Panc1 (cell line): ENCODE measurements around the gene TIE1. TPM values are rescaled to one million over a fixed set of nuclear protein-coding genes. Genes with fewer than 3 reads are reported as not detected.

ENCODE experiments used
- ATAC-seq: fragments of 200-7000 bp; cut with Tn5 transposase; 2 replicates; pipeline ENCODE4 v1.9.1; 2020; ENCODE audit warnings: mild to moderate bottlenecking, moderate library complexity
- BruUV-seq: library from RNA; stranded (reverse); fragments of 400-500 nt; replicated peaks from 2 replicates; lab custom pipeline; 2021; lab: Mats Ljungman, UMichigan
- CTCF ChIA-PET: fragments of 300-600 bp; sonication (Branson Sonifier 250); formaldehyde crosslinking; loops from one replicate; lab custom pipeline; 2022; ENCODE audit warnings: antibody characterized with exemption; lab: Charles Lee
- POLR2A ChIA-PET: fragments of 300-600 bp; sonication (Branson Sonifier 250); formaldehyde crosslinking; loops from one replicate; lab custom pipeline; 2022; ENCODE audit warnings: antibody characterized with exemption; lab: Charles Lee
- DNase-seq: peaks from one replicate; pipeline ENCODE4 v3.0.0-alpha.2; 2010; ENCODE audit warnings: low read depth, low spot score
- H3K27ac ChIP-seq: 2 replicates; pipeline ENCODE4 v1.5.1; 2011; ENCODE audit warnings: mild to moderate bottlenecking, low read length, inconsistent platforms
- H3K27me3 ChIP-seq: fragments of 200-500 bp; sonication (Bioruptor generic); 2 replicates; pipeline ENCODE4 v1.6.0; 2014; ENCODE audit warnings: low read length, inconsistent platforms; ENCODE audit not compliant: control insufficient read depth, insufficient read depth
- H3K36me3 ChIP-seq: fragments of 200-500 bp; sonication (Bioruptor generic); 2 replicates; pipeline ENCODE4 v1.5.1; 2014; ENCODE audit warnings: inconsistent platforms, mild to moderate bottlenecking, low read length, moderate library complexity; ENCODE audit not compliant: control insufficient read depth, insufficient read depth
- H3K4me1 ChIP-seq: 2 replicates; pipeline ENCODE4 v1.5.1; 2011; ENCODE audit warnings: inconsistent platforms, mild to moderate bottlenecking, low read length, moderate library complexity; ENCODE audit not compliant: control insufficient read depth, insufficient read depth
- H3K4me3 ChIP-seq, 2 experiments: 2 replicates each; pipeline ENCODE4 v1.5.1; 2011 to 2012; ENCODE audit warnings: low read depth in 2 of 2, low read length in 2 of 2, mild to moderate bottlenecking in 2 of 2, inconsistent platforms in 1 of 2, moderate library complexity in 1 of 2
- H3K9me3 ChIP-seq: fragments of 200-500 bp; sonication (Bioruptor generic); 2 replicates; pipeline ENCODE4 v1.5.1; 2014; ENCODE audit warnings: low read depth, mild to moderate bottlenecking, inconsistent platforms, low read length, moderate library complexity; ENCODE audit not compliant: control insufficient read depth, insufficient read depth
- CTCF ChIP-seq: fragments of 450-650 bp; IDR thresholded peaks from 2 replicates; pipeline ENCODE4 v1.5.1; 2017; ENCODE audit warnings: mild to moderate bottlenecking
- POLR2AphosphoS5 ChIP-seq: IDR thresholded peaks from 2 replicates; pipeline ENCODE4 v1.6.1; 2012; ENCODE audit warnings: mild to moderate bottlenecking, low read depth, low read length, moderate library complexity
- REST ChIP-seq, 2 experiments: IDR thresholded peaks; 2 replicates each; pipeline ENCODE4 v1.6.1; 2011 to 2012; ENCODE audit warnings: low read depth in 2 of 2, control low read depth in 1 of 2, low read length in 1 of 2, mild to moderate bottlenecking in 1 of 2, moderate library complexity in 1 of 2; ENCODE audit not compliant: insufficient read depth in 1 of 2
- SIN3A ChIP-seq: IDR thresholded peaks from 2 replicates; pipeline ENCODE4 v1.6.1; 2012; ENCODE audit warnings: low read depth, mild to moderate bottlenecking, low read length, moderate library complexity, borderline replicate concordance; ENCODE audit not compliant: insufficient read depth
- TCF7L2 ChIP-seq: IDR thresholded peaks from 2 replicates; pipeline ENCODE4 v1.6.1; 2011; ENCODE audit warnings: mild to moderate bottlenecking, low read depth, low read length, inconsistent platforms
- in situ Hi-C: cut with HindIII; loops from 2 replicates; pipeline ENCODE4 v1.10.0; 2016; ENCODE audit warnings: low sequenced_read_pairs, low pct_unique_long_range_greater_than_20kb
- intact Hi-C: fragments of 100-400 bp; cut with micrococcal nuclease; formaldehyde crosslinking; loops from one replicate; pipeline ENCODE4 v1.10.0; 2022; ENCODE audit not compliant: unreplicated experiment
- total RNA-seq: library from RNA; stranded (reverse); gene quantifications from one replicate; pipeline ENCODE4 v1.2.1, GENCODE V29; 2021; ENCODE audit not compliant: unreplicated experiment

The TIE1 gene
- total RNA-seq, 1 experiment from 2014 or later, result 0.28 TPM

GRCh38 chr1:43299101-43299500 lies 1.7 kb upstream of the TIE1 start:
- ATAC-seq (no peak), DNase-seq (no peak)
- no peak for TF ChIP-seq TCF7L2
- H3K9me3 ChIP-seq, result no peaks in the 10 kb centered on the region
- H3K4me1 ChIP-seq, result no peaks in the 10 kb centered on the region
- H3K36me3 ChIP-seq, result no peaks in the 10 kb centered on the region
- no peaks in the 10 kb centered on the region for H3K27me3 ChIP-seq
- intact Hi-C loops, result no loop called here
- ChIA-PET POLR2A (no interaction called here), CTCF (no interaction called here)
- in situ Hi-C loops, result no loop called here
- H3K27ac ChIP-seq, result no peak overlapping the region
- no peak overlapping the region for H3K4me3 ChIP-seq
- no TSS peak for BruUV-seq

GRCh38 chr1:43302201-43302600 lies 1.4 kb downstream of the TIE1 start:
- H3K4me3 ChIP-seq, result no peak overlapping the region
- no peaks in the 10 kb centered on the region for H3K4me1 ChIP-seq
- no TSS peak for BruUV-seq
- intact Hi-C loops, result no loop called here
- ATAC-seq (no peak), DNase-seq (no peak)
- ChIA-PET POLR2A (no interaction called here), CTCF (no interaction called here)
- in situ Hi-C loops, result no loop called here
- TF ChIP-seq SIN3A (no peak), POLR2AphosphoS5 (no peak), REST (IDR thresholded peaks at IDR 0.05; ENCODE audit: insufficient read depth in 1 of 2, low read depth in 2 of 2, low read length in 1 of 2) (no peak), CTCF (no peak), TCF7L2 (no peak)
- no peaks in the 10 kb centered on the region for H3K36me3 ChIP-seq
- H3K27ac ChIP-seq, result no peak overlapping the region
- no peaks in the 10 kb centered on the region for H3K9me3 ChIP-seq
- no peaks in the 10 kb centered on the region for H3K27me3 ChIP-seq

GRCh38 chr1:43302721-43303470 lies 2.1 kb downstream of the TIE1 start:
- BruUV-seq, result no TSS peak

More at GRCh38 chr1:43302721-43303470, 2.1 kb downstream of the TIE1 start:
- in situ Hi-C loops, result no loop called here
- DNase-seq (no peak), ATAC-seq (no peak)
- Histone ChIP-seq H3K4me1 (no peaks in the 10 kb centered on the region), H3K4me3 (no peak overlapping the region), H3K27ac (no peak overlapping the region), H3K27me3 (no peaks in the 10 kb centered on the region), H3K36me3 (no peaks in the 10 kb centered on the region), H3K9me3 (no peaks in the 10 kb centered on the region)
- POLR2A ChIA-PET, result no interaction called here
- CTCF ChIA-PET, result interaction anchor here (0.9 kb wide), 1 partner anchor 112 kb away, joined by 3 read pairs; no protein-coding TSS in a partner anchor
- TF ChIP-seq TCF7L2, result no peak
- intact Hi-C loops, result no loop called here
